ENCODE measurements around the gene PPP1R27. TPM values are rescaled to one million over a fixed set of nuclear protein-coding genes. Genes with fewer than 3 reads are reported as not detected.
A peak's percentile ranks its signal among the peaks of the same experiment; 100 is the strongest.

The PPP1R27 gene
- total RNA-seq, 1 donor from 2014 or later: not detected

DNA sequence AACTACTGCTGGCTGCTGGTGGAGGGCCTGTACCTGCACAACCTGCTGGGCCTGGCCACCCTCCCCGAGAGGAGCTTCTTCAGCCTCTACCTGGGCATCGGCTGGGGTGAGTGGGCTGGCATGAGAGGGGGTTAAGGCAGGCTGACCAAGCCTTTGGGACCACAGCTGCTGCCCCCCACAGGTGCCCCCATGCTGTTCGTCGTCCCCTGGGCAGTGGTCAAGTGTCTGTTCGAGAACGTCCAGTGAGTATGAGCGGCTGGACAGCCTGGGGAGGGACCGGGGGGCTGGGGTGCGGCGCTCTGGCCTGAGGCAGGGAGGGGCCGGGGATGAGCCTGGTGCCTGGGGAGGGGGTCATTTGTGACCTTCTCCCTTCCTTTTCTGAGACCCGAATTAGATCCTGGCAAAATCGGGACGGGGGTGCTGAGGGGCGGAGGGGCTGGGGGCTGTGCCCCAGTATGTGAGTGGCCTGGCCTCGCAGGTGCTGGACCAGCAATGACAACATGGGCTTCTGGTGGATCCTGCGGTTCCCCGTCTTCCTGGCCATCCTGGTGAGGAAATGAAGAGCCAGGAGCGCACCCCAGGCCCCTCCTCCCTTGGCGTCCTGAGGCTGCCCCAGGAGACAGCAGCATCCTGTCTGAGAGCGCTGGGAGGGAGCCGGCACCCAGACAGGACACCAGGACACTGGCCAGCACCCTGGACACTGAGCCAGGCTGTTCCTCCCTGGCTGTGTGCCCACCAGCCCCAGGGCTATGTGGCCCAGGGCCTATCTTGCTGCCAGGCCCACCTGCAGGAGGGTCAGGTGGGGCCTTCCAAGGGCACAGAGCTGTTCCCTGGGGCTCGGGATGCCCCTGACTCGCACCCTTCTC is 22.9 kb downstream of the PPP1R27 start:
- Mint-ChIP-seq H3K4me3 (ENCODE audit: low read depth) (no peak overlapping the region), H3K4me1 (ENCODE audit: low read depth) (peaks cover 10% of the 10 kb centered on the region), H3K9me3 (ENCODE audit: low read depth) (no peaks in the 10 kb centered on the region), H3K27ac (peak overlapping the region; percentile 5), H3K27me3 (peaks cover 28% of the 10 kb centered on the region), H3K36me3 (ENCODE audit: insufficient read depth) (no peaks in the 10 kb centered on the region)
- DNase-seq (ENCODE audit: low spot score, unreplicated experiment): no peak
- TF ChIP-seq, protein P1, sequence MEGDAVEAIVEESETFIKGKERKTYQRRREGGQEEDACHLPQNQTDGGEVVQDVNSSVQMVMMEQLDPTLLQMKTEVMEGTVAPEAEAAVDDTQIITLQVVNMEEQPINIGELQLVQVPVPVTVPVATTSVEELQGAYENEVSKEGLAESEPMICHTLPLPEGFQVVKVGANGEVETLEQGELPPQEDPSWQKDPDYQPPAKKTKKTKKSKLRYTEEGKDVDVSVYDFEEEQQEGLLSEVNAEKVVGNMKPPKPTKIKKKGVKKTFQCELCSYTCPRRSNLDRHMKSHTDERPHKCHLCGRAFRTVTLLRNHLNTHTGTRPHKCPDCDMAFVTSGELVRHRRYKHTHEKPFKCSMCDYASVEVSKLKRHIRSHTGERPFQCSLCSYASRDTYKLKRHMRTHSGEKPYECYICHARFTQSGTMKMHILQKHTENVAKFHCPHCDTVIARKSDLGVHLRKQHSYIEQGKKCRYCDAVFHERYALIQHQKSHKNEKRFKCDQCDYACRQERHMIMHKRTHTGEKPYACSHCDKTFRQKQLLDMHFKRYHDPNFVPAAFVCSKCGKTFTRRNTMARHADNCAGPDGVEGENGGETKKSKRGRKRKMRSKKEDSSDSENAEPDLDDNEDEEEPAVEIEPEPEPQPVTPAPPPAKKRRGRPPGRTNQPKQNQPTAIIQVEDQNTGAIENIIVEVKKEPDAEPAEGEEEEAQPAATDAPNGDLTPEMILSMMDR (IDR thresholded peaks at IDR 0.05; ENCODE audit: unreplicated experiment): no peak

DNA sequence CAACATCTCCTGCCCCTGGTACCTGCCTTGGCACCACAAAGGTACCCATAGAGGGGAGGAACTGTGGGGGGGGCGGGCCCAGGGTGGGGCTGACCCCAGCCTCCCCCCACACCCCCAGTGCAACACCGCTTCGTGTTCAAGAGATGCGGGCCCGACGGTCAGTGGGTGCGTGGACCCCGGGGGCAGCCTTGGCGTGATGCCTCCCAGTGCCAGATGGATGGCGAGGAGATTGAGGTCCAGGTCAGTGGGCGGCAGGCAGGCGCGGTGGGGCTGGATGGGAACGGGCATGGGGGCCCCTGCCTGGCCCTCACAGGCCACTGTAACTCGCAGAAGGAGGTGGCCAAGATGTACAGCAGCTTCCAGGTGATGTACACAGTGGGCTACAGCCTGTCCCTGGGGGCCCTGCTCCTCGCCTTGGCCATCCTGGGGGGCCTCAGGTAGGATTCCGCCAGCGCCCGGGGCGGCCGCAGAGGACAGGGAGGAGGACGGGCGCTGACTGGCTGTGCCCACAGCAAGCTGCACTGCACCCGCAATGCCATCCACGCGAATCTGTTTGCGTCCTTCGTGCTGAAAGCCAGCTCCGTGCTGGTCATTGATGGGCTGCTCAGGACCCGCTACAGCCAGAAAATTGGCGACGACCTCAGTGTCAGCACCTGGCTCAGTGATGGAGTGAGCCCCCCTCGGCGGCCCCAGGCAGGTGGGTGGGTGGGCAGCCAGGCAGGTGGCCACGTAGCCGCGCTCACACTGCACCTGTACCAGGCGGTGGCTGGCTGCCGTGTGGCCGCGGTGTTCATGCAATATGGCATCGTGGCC is 23.8 kb downstream of the PPP1R27 start:
- Mint-ChIP-seq H3K4me3 (ENCODE audit: low read depth) (no peak overlapping the region), H3K27ac (no peak overlapping the region), H3K27me3 (peaks cover 27% of the 10 kb centered on the region), H3K9me3 (ENCODE audit: low read depth) (no peaks in the 10 kb centered on the region), H3K36me3 (ENCODE audit: insufficient read depth) (no peaks in the 10 kb centered on the region), H3K4me1 (ENCODE audit: low read depth) (peaks cover 6% of the 10 kb centered on the region)
- DNase-seq (ENCODE audit: low spot score, unreplicated experiment): no peak
- TF ChIP-seq, protein P1 (IDR thresholded peaks at IDR 0.05; ENCODE audit: unreplicated experiment): no peak

DNA sequence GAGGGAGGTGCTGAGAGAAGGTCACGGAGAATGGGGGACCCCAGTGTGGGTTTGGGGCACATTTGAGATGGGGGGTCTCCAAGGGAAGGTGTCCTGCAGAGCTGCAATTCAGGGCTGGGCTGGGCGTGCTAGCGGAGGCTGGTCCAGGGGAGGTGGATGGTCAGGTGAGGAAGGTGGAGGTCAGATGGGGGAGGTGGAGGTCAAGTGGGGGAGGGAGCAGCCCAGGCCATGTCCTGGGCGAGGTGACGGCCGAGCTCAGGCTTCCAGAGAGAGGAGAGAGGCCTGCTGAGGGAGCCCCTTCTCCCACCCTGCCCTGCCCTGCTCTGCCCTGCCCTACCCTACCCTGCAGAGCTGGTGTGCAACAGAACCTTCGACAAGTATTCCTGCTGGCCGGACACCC is 24.4 kb downstream of the PPP1R27 start:
- Mint-ChIP-seq H3K4me3 (ENCODE audit: low read depth) (no peak overlapping the region), H3K36me3 (ENCODE audit: insufficient read depth) (no peaks in the 10 kb centered on the region), H3K4me1 (ENCODE audit: low read depth) (peaks cover 3% of the 10 kb centered on the region), H3K27ac (no peak overlapping the region), H3K9me3 (ENCODE audit: low read depth) (no peaks in the 10 kb centered on the region), H3K27me3 (peaks cover 29% of the 10 kb centered on the region)
- TF ChIP-seq, protein P1 (IDR thresholded peaks at IDR 0.05; ENCODE audit: unreplicated experiment): no peak
- DNase-seq (ENCODE audit: low spot score, unreplicated experiment): no peak

DNA sequence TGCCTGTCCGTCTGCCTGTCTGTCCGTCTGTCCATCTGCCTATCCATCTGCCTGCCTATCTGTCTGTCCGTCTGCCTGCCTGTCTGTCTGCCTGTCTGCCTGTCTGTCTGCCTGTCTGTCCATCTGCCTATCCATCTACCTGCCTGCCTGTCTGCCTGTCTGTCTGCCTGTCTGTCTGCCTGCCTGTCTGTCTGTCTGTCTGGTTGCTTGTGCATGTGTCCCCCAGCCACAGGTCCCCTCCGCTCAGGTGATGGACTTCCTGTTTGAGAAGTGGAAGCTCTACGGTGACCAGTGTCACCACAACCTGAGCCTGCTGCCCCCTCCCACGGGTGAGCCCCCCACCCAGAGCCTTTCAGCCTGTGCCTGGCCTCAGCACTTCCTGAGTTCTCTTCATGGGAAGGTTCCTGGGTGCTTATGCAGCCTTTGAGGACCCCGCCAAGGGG is 25.3 kb downstream of the PPP1R27 start:
- peaks cover 32% of the 10 kb centered on the region for H3K27me3 Mint-ChIP-seq
- no peak overlapping the region for H3K4me3 Mint-ChIP-seq (ENCODE audit: low read depth)
- TF ChIP-seq, protein P1 (IDR thresholded peaks at IDR 0.05; ENCODE audit: unreplicated experiment): no peak
- no peak for DNase-seq (ENCODE audit: low spot score, unreplicated experiment)
- peak overlapping the region; percentile 41 for H3K27ac Mint-ChIP-seq
- H3K36me3 Mint-ChIP-seq (ENCODE audit: insufficient read depth): no peaks in the 10 kb centered on the region
- H3K4me1 Mint-ChIP-seq (ENCODE audit: low read depth): no peaks in the 10 kb centered on the region
- H3K9me3 Mint-ChIP-seq (ENCODE audit: low read depth): no peaks in the 10 kb centered on the region

DNA sequence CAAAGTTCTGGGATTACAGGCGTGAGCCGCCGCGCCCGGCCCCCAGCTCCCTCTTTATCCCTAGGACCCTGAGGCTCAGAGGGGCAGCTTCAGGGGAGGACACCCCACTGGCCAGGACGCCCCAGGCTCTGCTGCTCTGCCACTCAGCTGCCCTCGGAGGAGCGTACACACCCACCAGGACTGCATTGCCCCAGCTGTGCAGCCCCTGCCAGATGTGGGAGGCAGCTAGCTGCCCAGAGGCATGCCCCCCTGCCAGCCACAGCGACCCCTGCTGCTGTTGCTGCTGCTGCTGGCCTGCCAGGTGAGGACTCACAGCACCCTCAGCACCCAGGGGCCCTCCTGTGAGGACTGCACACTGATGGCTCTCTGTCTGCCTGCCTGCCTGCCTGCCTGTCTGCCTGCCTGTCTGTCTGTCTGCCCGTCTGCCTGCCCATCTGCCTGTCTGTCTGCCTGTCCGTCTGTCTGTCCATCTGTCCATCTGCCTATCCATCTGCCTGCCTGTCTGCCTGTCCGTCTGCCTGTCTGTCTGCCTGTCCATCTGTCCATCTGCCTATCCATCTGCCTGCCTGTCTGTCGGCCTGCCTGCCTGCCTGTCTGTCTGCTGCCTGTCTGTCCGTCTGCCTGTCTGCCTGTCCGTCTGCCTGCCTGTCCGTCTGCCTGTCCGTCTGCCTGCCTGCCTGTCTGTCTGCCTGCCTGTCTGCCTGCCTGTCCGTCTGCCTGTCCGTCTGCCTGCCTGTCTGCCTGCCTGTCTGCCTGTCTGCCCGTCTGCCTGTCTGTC is 25.9 kb downstream of the PPP1R27 start:
- Mint-ChIP-seq H3K36me3 (ENCODE audit: insufficient read depth) (no peaks in the 10 kb centered on the region), H3K27me3 (peaks cover 32% of the 10 kb centered on the region), H3K9me3 (ENCODE audit: low read depth) (no peaks in the 10 kb centered on the region), H3K4me3 (ENCODE audit: low read depth) (no peak overlapping the region), H3K27ac (peak overlapping the region; percentile 41), H3K4me1 (ENCODE audit: low read depth) (no peaks in the 10 kb centered on the region)
- TF ChIP-seq, protein P1 (IDR thresholded peaks at IDR 0.05; ENCODE audit: unreplicated experiment): no peak
- DNase-seq (ENCODE audit: low spot score, unreplicated experiment): no peak
